Chondrocyte (in vitro differentiated cells): ENCODE measurements around the gene SEMA3E. TPM values are rescaled to one million over a fixed set of nuclear protein-coding genes. Genes with fewer than 3 reads are reported as not detected.
A peak's percentile ranks its signal among the peaks of the same experiment; 100 is the strongest.

Experiments
- DNase-seq: peaks from one replicate; pipeline ENCODE4 v3.0.0; 2021; ENCODE audit warnings: mixed read lengths, low spot score
- H3K27ac Mint-ChIP-seq: one replicate; pipeline ENCODE4 v1.8.0; 2021; ENCODE audit warnings: mild to moderate bottlenecking, moderate library complexity, mixed read lengths; ENCODE audit not compliant: unreplicated experiment
- H3K27me3 Mint-ChIP-seq: 2 replicates; pipeline ENCODE4 v1.8.0; 2021; ENCODE audit warnings: low read depth, mixed read lengths
- H3K36me3 Mint-ChIP-seq: 2 replicates; pipeline ENCODE4 v1.8.0; 2021; ENCODE audit warnings: low read depth, mixed read lengths
- H3K4me1 Mint-ChIP-seq: 2 replicates; pipeline ENCODE4 v1.8.0; 2021; ENCODE audit warnings: low read depth, mild to moderate bottlenecking, mixed read lengths
- H3K4me3 Mint-ChIP-seq: one replicate; pipeline ENCODE4 v1.8.0; 2021; ENCODE audit warnings: mild to moderate bottlenecking, moderate library complexity, mixed read lengths; ENCODE audit not compliant: unreplicated experiment
- H3K9me3 Mint-ChIP-seq: 2 replicates; pipeline ENCODE4 v1.8.0; 2021; ENCODE audit warnings: low read depth, mixed read lengths
- total RNA-seq: library from RNA; stranded (reverse); gene quantifications from 3 replicates; pipeline ENCODE4 v1.2.1, GENCODE V29; 2021
- TF ChIP-seq, protein P1 (sequence below): fragments of 200-600 bp; sonication (generic); IDR thresholded peaks from 2 replicates; pipeline ENCODE4 v1.5.0; 2021; ENCODE audit warnings: antibody characterized with exemption, mild to moderate bottlenecking, moderate library complexity

Gene SEMA3E
- total RNA-seq, 1 donor from 2014 or later, result 3.7 TPM

DNA sequence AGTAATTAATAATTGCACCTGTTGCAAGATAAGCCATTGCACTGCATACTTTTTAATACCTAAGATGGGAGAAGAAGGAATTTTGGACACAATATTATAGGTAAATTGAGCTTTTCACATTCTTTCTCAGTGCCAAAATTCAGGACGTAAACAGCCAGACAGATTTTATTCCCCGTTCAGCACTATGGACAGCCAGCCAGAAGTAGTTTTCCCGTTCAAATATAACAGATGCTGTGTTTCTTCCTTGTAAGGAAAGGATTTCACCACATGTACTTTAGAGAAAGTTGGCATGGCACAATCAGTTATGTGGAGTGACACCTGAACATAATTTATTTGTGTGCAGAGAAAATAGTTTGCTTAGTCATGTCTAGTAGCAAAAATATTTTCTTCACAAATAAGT is 34.8 kb downstream of the SEMA3E start:
- TF ChIP-seq, protein P1, sequence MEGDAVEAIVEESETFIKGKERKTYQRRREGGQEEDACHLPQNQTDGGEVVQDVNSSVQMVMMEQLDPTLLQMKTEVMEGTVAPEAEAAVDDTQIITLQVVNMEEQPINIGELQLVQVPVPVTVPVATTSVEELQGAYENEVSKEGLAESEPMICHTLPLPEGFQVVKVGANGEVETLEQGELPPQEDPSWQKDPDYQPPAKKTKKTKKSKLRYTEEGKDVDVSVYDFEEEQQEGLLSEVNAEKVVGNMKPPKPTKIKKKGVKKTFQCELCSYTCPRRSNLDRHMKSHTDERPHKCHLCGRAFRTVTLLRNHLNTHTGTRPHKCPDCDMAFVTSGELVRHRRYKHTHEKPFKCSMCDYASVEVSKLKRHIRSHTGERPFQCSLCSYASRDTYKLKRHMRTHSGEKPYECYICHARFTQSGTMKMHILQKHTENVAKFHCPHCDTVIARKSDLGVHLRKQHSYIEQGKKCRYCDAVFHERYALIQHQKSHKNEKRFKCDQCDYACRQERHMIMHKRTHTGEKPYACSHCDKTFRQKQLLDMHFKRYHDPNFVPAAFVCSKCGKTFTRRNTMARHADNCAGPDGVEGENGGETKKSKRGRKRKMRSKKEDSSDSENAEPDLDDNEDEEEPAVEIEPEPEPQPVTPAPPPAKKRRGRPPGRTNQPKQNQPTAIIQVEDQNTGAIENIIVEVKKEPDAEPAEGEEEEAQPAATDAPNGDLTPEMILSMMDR, result no peak
- DNase-seq, result no peak
- H3K4me1 Mint-ChIP-seq, result peaks cover 28% of the 10 kb centered on the region
- H3K36me3 Mint-ChIP-seq, result no peaks in the 10 kb centered on the region
- H3K4me3 Mint-ChIP-seq, result no peak overlapping the region
- H3K27ac Mint-ChIP-seq, result no peak overlapping the region
- peaks cover 5% of the 10 kb centered on the region for H3K9me3 Mint-ChIP-seq
- no peaks in the 10 kb centered on the region for H3K27me3 Mint-ChIP-seq

DNA sequence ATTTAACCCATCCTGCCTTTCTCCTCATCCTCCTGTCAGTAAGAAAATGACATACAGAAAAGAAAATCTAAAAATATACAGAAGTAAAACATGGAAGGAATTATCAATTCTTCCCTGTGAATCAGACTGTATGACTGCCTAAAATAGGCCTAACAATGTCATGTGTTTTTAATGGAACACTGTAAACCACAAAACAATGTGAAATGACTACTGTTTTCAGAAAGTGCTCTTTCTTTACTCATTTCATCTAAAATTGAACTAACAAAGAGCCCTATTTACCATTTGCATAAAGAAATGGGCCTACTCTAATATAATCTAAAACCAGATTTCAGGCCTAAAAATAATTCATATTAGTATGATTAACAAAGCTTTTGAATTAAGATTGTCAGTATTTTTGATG is 35.7 kb downstream of the SEMA3E start:
- no peak overlapping the region for H3K4me3 Mint-ChIP-seq
- DNase-seq, result no peak
- H3K27me3 Mint-ChIP-seq, result no peaks in the 10 kb centered on the region
- H3K9me3 Mint-ChIP-seq, result peaks cover 5% of the 10 kb centered on the region
- H3K4me1 Mint-ChIP-seq, result peaks cover 35% of the 10 kb centered on the region
- TF ChIP-seq, protein P1, result no peak
- H3K27ac Mint-ChIP-seq, result peak overlapping the region; percentile 82
- no peaks in the 10 kb centered on the region for H3K36me3 Mint-ChIP-seq

DNA sequence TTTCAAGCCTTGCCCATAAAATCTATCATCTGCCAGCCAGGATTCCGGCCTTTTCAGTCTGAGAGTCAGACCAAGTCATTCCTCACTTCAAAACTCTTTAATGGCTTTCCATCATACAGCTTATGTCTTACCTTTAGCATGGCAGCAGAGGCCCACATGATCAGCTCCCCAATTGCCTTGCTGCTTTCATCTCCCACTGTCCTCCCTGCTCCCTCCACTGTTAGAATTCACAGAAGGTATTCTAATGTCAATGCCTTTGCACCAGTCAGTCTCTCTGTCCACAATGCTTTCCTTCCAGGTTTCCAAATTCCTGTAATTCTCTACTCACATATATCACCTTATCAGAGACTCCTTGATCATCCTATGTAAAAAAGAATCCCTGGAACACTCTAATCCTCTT is 37.2 kb downstream of the SEMA3E start:
- H3K27me3 Mint-ChIP-seq, result no peaks in the 10 kb centered on the region
- TF ChIP-seq, protein P1, result no peak

DNA sequence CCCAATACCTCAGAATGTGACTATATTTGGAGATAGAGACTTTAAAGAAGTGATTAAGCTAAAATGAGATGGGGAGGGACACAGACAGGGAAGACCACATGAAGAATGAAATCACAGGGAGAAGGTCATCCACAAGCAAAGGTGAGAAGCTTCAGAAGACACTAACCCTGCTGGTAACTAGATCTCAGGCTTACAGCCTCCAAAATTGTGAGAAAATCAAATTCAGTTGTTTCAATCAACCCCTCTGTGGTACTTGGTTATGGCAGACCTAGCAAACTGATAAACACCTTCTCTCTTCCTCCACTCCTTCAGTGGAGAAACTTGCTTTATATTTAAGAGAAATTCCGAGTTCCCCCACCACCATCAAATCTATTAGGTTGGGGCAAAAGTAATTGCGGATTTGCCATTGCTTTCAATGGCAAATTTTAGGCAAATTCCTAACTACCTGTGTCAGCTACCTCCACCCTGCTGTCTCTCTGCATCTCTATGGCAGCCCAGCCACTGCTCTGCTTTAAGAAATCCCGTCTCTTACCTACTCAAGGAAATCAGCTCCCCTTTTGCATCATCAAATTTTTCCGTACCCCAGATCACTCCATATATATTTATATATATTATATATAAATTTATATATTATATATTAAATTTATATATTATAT is 38.2 kb downstream of the SEMA3E start:
- no peaks in the 10 kb centered on the region for H3K36me3 Mint-ChIP-seq
- peaks cover 7% of the 10 kb centered on the region for H3K9me3 Mint-ChIP-seq
- H3K27ac Mint-ChIP-seq, result no peak overlapping the region
- no peak overlapping the region for H3K4me3 Mint-ChIP-seq
- peaks cover 35% of the 10 kb centered on the region for H3K4me1 Mint-ChIP-seq
- H3K27me3 Mint-ChIP-seq, result no peaks in the 10 kb centered on the region
- DNase-seq, result no peak
- TF ChIP-seq, protein P1, result no peak

More for the DNA sequence above, 37.2 kb downstream of the SEMA3E start:
- Mint-ChIP-seq H3K9me3 (peaks cover 5% of the 10 kb centered on the region), H3K27ac (no peak overlapping the region), H3K4me1 (peaks cover 35% of the 10 kb centered on the region), H3K4me3 (no peak overlapping the region), H3K36me3 (no peaks in the 10 kb centered on the region)
- DNase-seq, result no peak

DNA sequence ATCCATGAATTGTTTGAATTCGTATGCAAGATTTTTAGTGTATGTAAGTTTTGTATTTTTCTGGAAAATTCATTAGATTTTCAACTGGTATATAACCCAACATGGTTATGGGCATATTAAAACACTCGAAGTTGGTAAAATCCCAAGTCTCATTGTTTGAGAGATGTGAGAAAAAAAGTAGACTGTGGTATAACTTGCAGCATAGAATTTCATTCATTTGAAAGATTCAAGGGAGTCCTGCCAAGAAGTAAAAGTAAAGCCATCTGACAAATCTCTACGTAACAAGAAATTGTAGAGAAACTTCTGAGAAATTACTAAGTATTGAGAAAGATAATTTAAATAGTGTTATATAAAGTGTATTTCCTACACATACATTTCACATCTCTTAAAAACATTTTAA is 40.2 kb downstream of the SEMA3E start:
- TF ChIP-seq, protein P1, result no peak
- no peaks in the 10 kb centered on the region for H3K36me3 Mint-ChIP-seq
- H3K9me3 Mint-ChIP-seq, result peaks cover 4% of the 10 kb centered on the region
- no peak overlapping the region for H3K4me3 Mint-ChIP-seq
- H3K27me3 Mint-ChIP-seq, result no peaks in the 10 kb centered on the region
- DNase-seq, result no peak
- H3K4me1 Mint-ChIP-seq, result peaks cover 28% of the 10 kb centered on the region
- H3K27ac Mint-ChIP-seq, result no peak overlapping the region
